Stimulated activated CD4-positive, alpha-beta T cell treated with anti-CD3 and anti-CD28 coated beads, Interleukin-1b, Interleukin-23, amount 100 ng/mL, for 48 hours (primary cell): ENCODE measurements around the gene PGF.

Source experiments
- DNase-seq: peaks from one replicate; pipeline ENCODE4 v3.0.0-alpha.2; 2020

The PGF gene

DNA sequence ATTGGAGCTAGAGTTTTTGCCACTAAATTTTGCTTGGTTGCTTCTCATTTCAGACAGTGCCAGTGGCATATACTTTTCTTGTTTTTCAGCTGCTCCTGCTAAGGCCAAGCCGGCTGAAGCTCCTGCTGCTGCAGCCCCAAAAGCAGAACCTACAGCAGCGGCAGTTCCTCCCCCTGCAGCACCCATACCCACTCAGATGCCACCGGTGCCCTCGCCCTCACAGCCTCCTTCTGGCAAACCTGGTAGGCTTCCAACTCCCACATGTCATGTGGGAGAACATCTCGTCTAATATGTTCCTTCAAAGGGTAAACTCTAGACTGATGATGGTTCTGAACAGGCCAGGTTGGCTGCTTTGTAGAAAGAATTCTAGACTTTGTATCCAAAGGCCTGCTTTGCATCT, 62.7 kb downstream of the PGF start:
- DNase-seq = no peak

DNA sequence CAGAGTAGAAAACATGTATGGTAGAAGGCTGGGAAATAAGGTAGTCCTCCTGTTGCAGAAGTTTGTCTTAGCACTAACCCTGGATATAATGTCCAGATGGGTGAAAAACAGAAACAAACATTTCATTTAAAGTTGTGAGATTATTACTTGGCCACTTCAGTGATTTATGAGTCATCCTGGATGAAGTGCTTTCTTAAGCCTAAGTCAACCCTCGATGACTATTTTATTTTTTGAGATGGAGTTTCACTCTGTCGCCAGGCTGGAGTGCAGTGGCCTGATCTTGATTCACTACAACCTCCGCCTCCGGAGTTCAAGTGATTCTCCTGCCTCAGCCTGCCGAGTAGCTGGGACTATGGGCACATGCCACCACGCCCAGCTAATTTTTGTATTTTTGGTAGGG, 63.5 kb downstream of the PGF start:
- no peak for DNase-seq
